Measurements from ENCODE around the gene MFN2. TPM values are rescaled to one million over a fixed set of nuclear protein-coding genes. Genes with fewer than 3 reads are reported as not detected.
"Not testable (repeated sequence)": the region's sequence is repeated elsewhere in the genome, so short reads cannot be mapped to it uniquely, and the experiment has no call there.

MFN2 gene
- total RNA-seq, 4 donors from 2014 or later: 104 to 125 (median 111) TPM

DNA sequence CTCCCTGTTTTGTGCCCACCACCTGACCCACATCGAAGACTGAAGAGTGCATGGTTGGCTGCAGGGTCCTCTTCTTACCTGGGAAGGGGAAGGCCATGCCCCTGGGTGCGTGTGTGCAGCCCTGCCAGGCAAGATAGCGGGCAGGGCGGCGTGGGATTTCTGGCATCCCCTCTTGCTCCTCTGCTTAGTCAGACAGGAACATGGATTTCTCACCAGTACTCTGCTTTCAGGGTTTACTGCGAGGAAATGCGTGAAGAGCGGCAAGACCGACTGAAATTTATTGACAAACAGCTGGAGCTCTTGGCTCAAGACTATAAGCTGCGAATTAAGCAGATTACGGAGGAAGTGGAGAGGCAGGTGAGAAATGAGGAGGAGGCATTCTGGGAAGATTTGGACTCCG, 23.5 kb downstream of the MFN2 start:
- intact Hi-C loops (cut with DNase I; ENCODE audit: low total_unique reads): no loop called here
- no peak overlapping the region for H3K4me3 ChIP-seq (ENCODE audit: low read depth, poor library complexity, severe bottlenecking)
- 92 to 94% methylated on average over 12 of the region's 12 CpGs for WGBS, 2 donors
- no peak for DNase-seq (ENCODE audit: low spot score in 2 of 2)
- TF ChIP-seq, protein P1, sequence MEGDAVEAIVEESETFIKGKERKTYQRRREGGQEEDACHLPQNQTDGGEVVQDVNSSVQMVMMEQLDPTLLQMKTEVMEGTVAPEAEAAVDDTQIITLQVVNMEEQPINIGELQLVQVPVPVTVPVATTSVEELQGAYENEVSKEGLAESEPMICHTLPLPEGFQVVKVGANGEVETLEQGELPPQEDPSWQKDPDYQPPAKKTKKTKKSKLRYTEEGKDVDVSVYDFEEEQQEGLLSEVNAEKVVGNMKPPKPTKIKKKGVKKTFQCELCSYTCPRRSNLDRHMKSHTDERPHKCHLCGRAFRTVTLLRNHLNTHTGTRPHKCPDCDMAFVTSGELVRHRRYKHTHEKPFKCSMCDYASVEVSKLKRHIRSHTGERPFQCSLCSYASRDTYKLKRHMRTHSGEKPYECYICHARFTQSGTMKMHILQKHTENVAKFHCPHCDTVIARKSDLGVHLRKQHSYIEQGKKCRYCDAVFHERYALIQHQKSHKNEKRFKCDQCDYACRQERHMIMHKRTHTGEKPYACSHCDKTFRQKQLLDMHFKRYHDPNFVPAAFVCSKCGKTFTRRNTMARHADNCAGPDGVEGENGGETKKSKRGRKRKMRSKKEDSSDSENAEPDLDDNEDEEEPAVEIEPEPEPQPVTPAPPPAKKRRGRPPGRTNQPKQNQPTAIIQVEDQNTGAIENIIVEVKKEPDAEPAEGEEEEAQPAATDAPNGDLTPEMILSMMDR (IDR thresholded peaks at IDR 0.05): no peak
- no peak for TF ChIP-seq POLR2A (IDR thresholded peaks at IDR 0.05)

DNA sequence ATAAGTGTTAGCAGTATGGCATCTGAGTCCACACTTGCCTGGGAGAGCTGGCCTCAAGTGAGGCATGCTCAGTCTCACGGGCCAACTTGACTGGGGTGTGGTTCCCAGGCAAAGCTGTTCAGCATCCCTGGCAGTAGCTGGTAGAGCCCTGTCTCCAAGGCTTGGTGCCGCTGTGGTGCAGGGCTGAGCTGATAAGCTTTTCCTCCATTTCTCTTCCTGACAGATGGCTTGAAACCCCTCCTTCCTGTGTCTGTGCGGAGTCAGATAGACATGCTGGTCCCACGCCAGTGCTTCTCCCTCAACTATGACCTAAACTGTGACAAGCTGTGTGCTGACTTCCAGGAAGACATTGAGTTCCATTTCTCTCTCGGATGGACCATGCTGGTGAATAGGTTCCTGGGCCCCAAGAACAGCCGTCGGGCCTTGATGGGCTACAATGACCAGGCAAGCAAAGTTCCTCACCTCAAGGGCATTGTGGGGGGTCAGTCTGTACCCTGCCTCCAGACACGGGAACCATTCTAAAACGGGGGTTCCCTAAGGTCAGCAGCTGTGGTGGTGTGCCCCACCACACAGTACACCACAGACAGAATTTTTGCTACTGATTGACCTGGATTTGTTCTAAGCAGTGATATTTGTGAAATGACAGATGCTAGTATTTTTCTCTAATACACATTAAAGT, 25.4 kb downstream of the MFN2 start:
- DNase-seq (ENCODE audit: low spot score in 2 of 2): no peak
- TF ChIP-seq POLR2A (IDR thresholded peaks at IDR 0.05): no peak
- TF ChIP-seq, protein P1 (IDR thresholded peaks at IDR 0.05): no peak
- H3K4me3 ChIP-seq (ENCODE audit: low read depth, poor library complexity, severe bottlenecking): no peak overlapping the region
- intact Hi-C loops (cut with DNase I; ENCODE audit: low total_unique reads): no loop called here
- WGBS, 2 donors: 81% methylated on average over 9 of the region's 9 CpGs

DNA sequence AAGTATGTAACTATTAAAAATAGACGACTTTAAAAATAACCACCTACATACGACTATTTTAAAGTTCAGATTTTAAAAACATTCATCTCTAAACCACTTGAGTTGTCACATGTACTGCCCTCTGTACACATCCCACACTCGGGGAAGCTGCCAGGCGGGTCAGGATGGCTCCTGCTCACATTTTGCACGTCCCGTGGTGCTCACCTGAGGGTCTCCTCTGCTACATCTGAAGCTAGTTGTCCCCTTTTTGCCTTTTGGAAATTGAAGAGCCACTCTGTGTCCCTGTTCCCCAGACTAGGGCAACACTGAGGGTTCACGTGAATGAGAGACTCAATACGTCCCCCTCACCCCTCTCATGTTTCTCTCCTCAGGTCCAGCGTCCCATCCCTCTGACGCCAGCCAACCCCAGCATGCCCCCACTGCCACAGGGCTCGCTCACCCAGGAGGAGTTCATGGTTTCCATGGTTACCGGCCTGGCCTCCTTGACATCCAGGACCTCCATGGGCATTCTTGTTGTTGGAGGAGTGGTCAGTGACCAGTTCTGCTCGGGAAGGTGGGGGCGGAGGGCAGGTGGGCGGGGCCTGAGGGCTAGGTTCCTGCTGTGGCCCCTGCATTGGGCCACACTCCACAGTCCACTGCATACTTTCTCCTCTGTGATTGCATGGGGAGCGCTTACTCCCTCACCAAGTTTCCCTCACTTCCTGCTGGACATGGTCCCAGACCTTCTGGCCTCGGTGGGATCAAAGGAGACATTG, 26.1 kb downstream of the MFN2 start:
- no peak for DNase-seq (ENCODE audit: low spot score in 2 of 2)
- no peak overlapping the region for H3K4me3 ChIP-seq (ENCODE audit: low read depth, poor library complexity, severe bottlenecking)
- intact Hi-C loops (cut with DNase I; ENCODE audit: low total_unique reads): no loop called here
- 89 to 92% methylated on average over 17 of the region's 17 CpGs for WGBS, 2 donors
- no peak for TF ChIP-seq POLR2A (IDR thresholded peaks at IDR 0.05)
- TF ChIP-seq, protein P1 (IDR thresholded peaks at IDR 0.05): no peak

DNA sequence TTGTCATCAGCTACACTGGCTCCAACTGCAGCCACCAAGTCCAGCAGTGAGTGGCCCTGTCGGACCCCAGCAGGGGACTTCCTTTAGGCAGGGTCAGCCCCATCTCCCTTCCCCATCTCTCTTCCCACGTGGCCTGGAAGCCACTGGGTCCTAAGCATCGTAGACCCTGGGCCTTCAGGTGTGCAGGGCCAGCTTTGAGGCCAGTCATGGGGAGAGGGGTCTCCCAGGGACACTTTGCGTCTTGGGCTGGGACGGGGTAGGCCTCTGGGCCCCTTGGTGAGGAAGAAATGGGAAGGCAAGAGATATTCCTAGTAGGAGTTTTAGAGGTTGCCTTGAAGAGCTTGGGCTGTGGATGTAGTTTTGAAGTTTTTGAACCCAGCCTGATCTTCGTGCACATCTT, 27.0 kb downstream of the MFN2 start:
- 90 to 92% methylated on average over 5 to 6 of the region's 6 CpGs for WGBS, 2 donors
- no peak overlapping the region for H3K4me3 ChIP-seq (ENCODE audit: low read depth, poor library complexity, severe bottlenecking)
- TF ChIP-seq POLR2A (IDR thresholded peaks at IDR 0.05): no peak
- TF ChIP-seq, protein P1 (IDR thresholded peaks at IDR 0.05): no peak
- DNase-seq (ENCODE audit: low spot score in 2 of 2): no peak
- intact Hi-C loops (cut with DNase I; ENCODE audit: low total_unique reads): no loop called here

DNA sequence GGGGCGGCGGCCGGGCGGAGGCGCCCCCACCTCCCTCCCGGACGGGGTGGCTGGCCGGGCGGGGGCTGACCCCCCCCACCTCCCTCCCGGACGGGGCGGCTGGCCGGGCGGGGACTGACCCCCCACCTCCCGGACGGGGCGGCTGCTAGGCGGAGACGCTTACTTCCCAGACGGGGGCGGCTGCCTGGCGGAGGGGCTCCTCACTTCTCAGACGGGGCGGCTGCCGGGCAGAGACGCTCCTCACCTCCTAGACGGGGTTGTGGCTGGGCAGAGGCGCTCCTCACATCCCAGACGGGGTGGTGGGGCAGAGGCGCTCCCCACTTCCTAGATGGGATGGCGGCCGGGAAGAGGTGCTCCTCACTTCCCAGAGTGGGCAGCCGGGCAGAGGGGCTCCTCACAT, 28.1 kb downstream of the MFN2 start:
- DNase-seq (ENCODE audit: low spot score in 2 of 2); H3K4me3 ChIP-seq (ENCODE audit: low read depth, poor library complexity, severe bottlenecking); intact Hi-C loops (cut with DNase I; ENCODE audit: low total_unique reads): not testable (repeated sequence)
- 90 to 93% methylated on average over 12 to 26 of the region's 33 CpGs for WGBS, 2 donors

DNA sequence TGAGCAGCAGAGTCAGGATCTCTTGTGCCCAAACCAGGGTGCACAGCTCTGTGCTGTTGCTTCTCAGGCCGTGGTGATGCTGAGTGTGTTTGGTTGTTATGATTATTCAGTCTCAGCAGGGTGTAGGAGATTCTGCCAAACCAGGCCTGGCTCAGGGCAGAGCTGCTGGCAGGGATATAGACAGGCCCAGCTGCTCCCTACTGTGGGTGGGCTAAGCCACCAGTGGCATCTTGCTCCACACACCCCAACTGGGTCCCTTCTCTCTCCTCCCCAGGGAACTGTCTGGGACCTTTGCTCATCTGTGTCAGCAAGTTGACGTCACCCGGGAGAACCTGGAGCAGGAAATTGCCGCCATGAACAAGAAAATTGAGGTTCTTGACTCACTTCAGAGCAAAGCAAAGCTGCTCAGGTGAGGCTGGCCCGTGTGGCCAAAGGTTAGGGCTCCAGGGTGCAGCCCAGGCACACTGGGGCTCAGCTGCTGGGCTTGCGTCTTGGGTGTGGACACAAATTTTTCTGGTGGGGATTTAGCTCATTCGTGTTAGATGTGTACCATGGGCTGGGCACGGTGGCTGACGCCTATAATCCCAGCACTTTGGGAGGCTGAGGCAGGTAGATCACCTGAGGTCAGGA, 29.2 kb downstream of the MFN2 start:
- H3K4me3 ChIP-seq (ENCODE audit: low read depth, poor library complexity, severe bottlenecking): no peak overlapping the region
- WGBS, 2 donors: 92 to 94% methylated on average over 9 of the region's 9 CpGs
- no peak for DNase-seq (ENCODE audit: low spot score in 2 of 2)
- TF ChIP-seq POLR2A (IDR thresholded peaks at IDR 0.05): no peak
- TF ChIP-seq, protein P1 (IDR thresholded peaks at IDR 0.05): no peak
- intact Hi-C loops (cut with DNase I; ENCODE audit: low total_unique reads): no loop called here
